ENCODE data around the gene KDM1A. TPM values are rescaled to one million over a fixed set of nuclear protein-coding genes. Genes with fewer than 3 reads are reported as not detected.

The KDM1A gene
- polyA plus RNA-seq, 1 donor (not counting 4 experiments of a cell fraction or from before 2014, with no cell fraction given): 84.8 TPM

GRCh38 chr1:23029337-23029736, 10.1 kb downstream of the KDM1A start:
- Histone ChIP-seq H3K9me3 (ENCODE audit: control insufficient read depth, low read depth, low read length) (no peaks in the 10 kb centered on the region), H3K9me1 (ENCODE audit: control insufficient read depth, extremely low read depth, insufficient read depth, low read length) (no peaks in the 10 kb centered on the region), H3K4me1 (ENCODE audit: control insufficient read depth, extremely low read depth, insufficient read depth, low read length) (peaks cover 2% of the 10 kb centered on the region), H3K9ac (ENCODE audit: control insufficient read depth, extremely low read depth, insufficient read depth, low read length) (no peak overlapping the region), H3K36me3 (ENCODE audit: control insufficient read depth in 2 of 2, extremely low read depth in 1 of 2, insufficient read depth in 2 of 2, low read length in 2 of 2) (peaks cover 2 to 5% of the 10 kb centered on the region in 2 experiments), H4K20me1 (ENCODE audit: control insufficient read depth, extremely low read depth, insufficient read depth, low read length) (no peaks in the 10 kb centered on the region), H2AFZ (ENCODE audit: control insufficient read depth, low read length) (no peak overlapping the region), H3K27me3 (ENCODE audit: control insufficient read depth, extremely low read depth, insufficient read depth, low read length) (no peaks in the 10 kb centered on the region), H3K27ac (ENCODE audit: control insufficient read depth, insufficient read depth, low read length) (no peak overlapping the region), H3K4me2 (ENCODE audit: control insufficient read depth, extremely low read depth, insufficient read depth, low read depth, low read length) (no peak overlapping the region), H3K4me3 (ENCODE audit: control insufficient read depth in 2 of 3, extremely low read depth in 1 of 3, insufficient read depth in 2 of 3, low read depth in 1 of 3, low read length in 3 of 3) (no peak overlapping the region), H3K79me2 (ENCODE audit: control insufficient read depth, insufficient read depth, low read length) (peaks cover 89% of the 10 kb centered on the region)
- FAIRE-seq (no peak), DNase-seq (ENCODE audit: low read depth, low spot score) (no peak)
- TF ChIP-seq CTCF (optimal IDR thresholded peaks at IDR 0.05 in 1 of 3, IDR thresholded peaks at IDR 0.05 in 1 of 3, conservative IDR thresholded peaks at IDR 0.05 in 1 of 3; ENCODE audit: extremely low read depth in 1 of 3, insufficient read depth in 2 of 3, low read length in 3 of 3): no peak
- no peak for TF ChIP-seq EZH2 (IDR thresholded peaks at IDR 0.05; ENCODE audit: low read length)
- dilution Hi-C loops (cut with MboI; ENCODE audit: extremely low pct_ligation_motif_present, low sequenced_read_pairs): no loop called here

GRCh38 chr1:23035823-23036452, 16.7 kb downstream of the KDM1A start:
- peaks cover 81% of the 10 kb centered on the region for H3K79me2 ChIP-seq (ENCODE audit: control insufficient read depth, insufficient read depth, low read length)
- peaks cover 2% of the 10 kb centered on the region in 2 experiments for H3K36me3 ChIP-seq (ENCODE audit: control insufficient read depth in 2 of 2, extremely low read depth in 1 of 2, insufficient read depth in 2 of 2, low read length in 2 of 2)
- H3K4me1 ChIP-seq (ENCODE audit: control insufficient read depth, extremely low read depth, insufficient read depth, low read length): no peaks in the 10 kb centered on the region
- H3K9ac ChIP-seq (ENCODE audit: control insufficient read depth, extremely low read depth, insufficient read depth, low read length): no peak overlapping the region
- no peaks in the 10 kb centered on the region for H3K9me3 ChIP-seq (ENCODE audit: control insufficient read depth, low read depth, low read length)
- no peaks in the 10 kb centered on the region for H3K9me1 ChIP-seq (ENCODE audit: control insufficient read depth, extremely low read depth, insufficient read depth, low read length)
- TF ChIP-seq CTCF (optimal IDR thresholded peaks at IDR 0.05 in 1 of 3, IDR thresholded peaks at IDR 0.05 in 1 of 3, conservative IDR thresholded peaks at IDR 0.05 in 1 of 3; ENCODE audit: extremely low read depth in 1 of 3, insufficient read depth in 2 of 3, low read length in 3 of 3) (no peak), EZH2 (IDR thresholded peaks at IDR 0.05; ENCODE audit: low read length) (no peak)
- no peak overlapping the region for H3K4me2 ChIP-seq (ENCODE audit: control insufficient read depth, extremely low read depth, insufficient read depth, low read depth, low read length)
- DNase-seq (ENCODE audit: low read depth, low spot score): no peak
- no peaks in the 10 kb centered on the region for H3K27me3 ChIP-seq (ENCODE audit: control insufficient read depth, extremely low read depth, insufficient read depth, low read length)
- no peaks in the 10 kb centered on the region for H4K20me1 ChIP-seq (ENCODE audit: control insufficient read depth, extremely low read depth, insufficient read depth, low read length)
- H2AFZ ChIP-seq (ENCODE audit: control insufficient read depth, low read length): no peak overlapping the region
- FAIRE-seq: no peak
- no peak overlapping the region for H3K27ac ChIP-seq (ENCODE audit: control insufficient read depth, insufficient read depth, low read length)
- H3K4me3 ChIP-seq (ENCODE audit: control insufficient read depth in 2 of 3, extremely low read depth in 1 of 3, insufficient read depth in 2 of 3, low read depth in 1 of 3, low read length in 3 of 3): no peak overlapping the region
- dilution Hi-C loops (cut with MboI; ENCODE audit: extremely low pct_ligation_motif_present, low sequenced_read_pairs): no loop called here
